GM23338 (cell line): Measurements from ENCODE around the gene NOLC1. TPM values are rescaled to one million over a fixed set of nuclear protein-coding genes. Genes with fewer than 3 reads are reported as not detected.
"Not testable (repeated sequence)": the region's sequence is repeated elsewhere in the genome, so short reads cannot be mapped to it uniquely, and the experiment has no call there.

Experiments
- ATAC-seq: fragments of 200-7000 bp; cut with Tn5 transposase; 3 replicates; pipeline ENCODE4 v1.9.1; 2020
- DNase-seq: peaks from one replicate; pipeline ENCODE4 v3.0.0-alpha.2; 2015; ENCODE audit warnings: low spot score
- H2AFZ ChIP-seq: fragments of 200-600 bp; sonication (generic); 2 replicates; pipeline ENCODE4 v1.8.0; 2016; ENCODE audit warnings: antibody characterized with exemption, mild to moderate bottlenecking, moderate library complexity
- H3F3A ChIP-seq: fragments of 200-600 bp; sonication (generic); replicated peaks from 2 replicates; pipeline ENCODE4 v1.8.0; 2017; ENCODE audit warnings: antibody characterized with exemption, mixed run types, low read depth
- H3K27ac ChIP-seq: fragments of 200-600 bp; sonication (generic); 2 replicates; pipeline ENCODE4 v1.6.1; 2016; ENCODE audit warnings: low read depth
- H3K27me3 ChIP-seq: fragments of 200-600 bp; sonication (generic); 2 replicates; pipeline ENCODE4 v1.8.0; 2016; ENCODE audit warnings: mild to moderate bottlenecking, mixed run types, moderate library complexity; ENCODE audit not compliant: insufficient read depth
- H3K36me3 ChIP-seq: fragments of 200-600 bp; sonication (generic); 2 replicates; pipeline ENCODE4 v1.8.0; 2016; ENCODE audit warnings: mild to moderate bottlenecking; ENCODE audit not compliant: insufficient read depth
- H3K4me1 ChIP-seq: fragments of 200-600 bp; sonication (generic); 2 replicates; pipeline ENCODE4 v1.8.0; 2016; ENCODE audit warnings: mild to moderate bottlenecking, moderate library complexity; ENCODE audit not compliant: insufficient read depth
- H3K4me2 ChIP-seq: fragments of 200-600 bp; sonication (generic); 2 replicates; pipeline ENCODE4 v1.7.1; 2017; ENCODE audit warnings: mixed run types
- H3K4me3 ChIP-seq: fragments of 200-600 bp; sonication (generic); 2 replicates; pipeline ENCODE4 v1.6.1; 2016; ENCODE audit warnings: mixed run types
- H3K79me2 ChIP-seq: fragments of 200-600 bp; sonication (generic); replicated peaks from 2 replicates; pipeline ENCODE4 v1.8.0; 2017; ENCODE audit warnings: mild to moderate bottlenecking; ENCODE audit not compliant: insufficient read depth
- H3K9me2 ChIP-seq: fragments of 200-600 bp; sonication (generic); 2 replicates; pipeline ENCODE4 v1.8.0; 2017; ENCODE audit not compliant: insufficient read depth
- H4K20me1 ChIP-seq: fragments of 200-600 bp; sonication (generic); replicated peaks from 2 replicates; pipeline ENCODE4 v1.8.0; 2017; ENCODE audit warnings: mild to moderate bottlenecking; ENCODE audit not compliant: insufficient read depth
- H3K27ac Mint-ChIP-seq: 2 replicates; pipeline ENCODE4 v1.8.0; 2020; ENCODE audit warnings: inconsistent platforms, mild to moderate bottlenecking, moderate library complexity, mixed read lengths
- H3K27me3 Mint-ChIP-seq: 3 replicates; pipeline ENCODE4 v1.8.0; 2022; ENCODE audit warnings: low read depth, mild to moderate bottlenecking, moderate library complexity, mixed read lengths, inconsistent platforms; ENCODE audit not compliant: insufficient read depth, poor library complexity
- H3K36me3 Mint-ChIP-seq: 3 replicates; pipeline ENCODE4 v1.8.0; 2021; ENCODE audit warnings: low read depth, mild to moderate bottlenecking, inconsistent platforms, moderate library complexity, mixed read lengths
- H3K4me1 Mint-ChIP-seq: 3 replicates; pipeline ENCODE4 v1.8.0; 2020; ENCODE audit warnings: mild to moderate bottlenecking, inconsistent platforms, mixed read lengths
- H3K4me3 Mint-ChIP-seq: 3 replicates; pipeline ENCODE4 v1.8.0; 2021; ENCODE audit warnings: moderate library complexity, mild to moderate bottlenecking, inconsistent platforms, mixed read lengths
- H3K9me3 Mint-ChIP-seq: 3 replicates; pipeline ENCODE4 v1.8.0; 2020; ENCODE audit warnings: moderate library complexity, mild to moderate bottlenecking, inconsistent platforms, mixed read lengths
- CREB1 ChIP-seq: fragments of 250-450 bp; sonication (Bioruptor Pico); IDR thresholded peaks from 2 replicates; pipeline ENCODE4 v1.5.0; 2020; ENCODE audit warnings: low read depth, mild to moderate bottlenecking, moderate library complexity
- CTCF ChIP-seq, 2 experiments: fragments of 200-600 bp in 1 of 2; sonication (generic) in 1 of 2; conservative IDR thresholded peaks; 2 replicates each; pipeline versions ENCODE4 v1.5.1 to v1.6.1; 2016 to 2017; ENCODE audit warnings: antibody characterized with exemption in 2 of 2, low read depth in 2 of 2, mild to moderate bottlenecking in 2 of 2, moderate library complexity in 1 of 2
- ETS1 ChIP-seq: IDR thresholded peaks from 2 replicates; pipeline ENCODE4 v1.6.1; 2016; ENCODE audit warnings: antibody characterized with exemption
- EZH2 ChIP-seq: fragments of 200-600 bp; sonication (generic); IDR thresholded peaks from one replicate; pipeline ENCODE4 v1.8.0; 2017; ENCODE audit warnings: antibody characterized with exemption, mild to moderate bottlenecking, low read depth; ENCODE audit not compliant: unreplicated experiment
- EZH2phosphoT487 ChIP-seq: fragments of 200-600 bp; sonication (generic); IDR thresholded peaks from one replicate; pipeline ENCODE4 v1.8.1; 2018; ENCODE audit warnings: antibody characterized with exemption; ENCODE audit not compliant: unreplicated experiment
- JUNB ChIP-seq: IDR thresholded peaks from one replicate; pipeline ENCODE4 v1.6.1; 2016; ENCODE audit warnings: antibody characterized with exemption; ENCODE audit not compliant: unreplicated experiment
- POLR2AphosphoS5 ChIP-seq: IDR thresholded peaks from 2 replicates; pipeline ENCODE4 v1.6.1; 2016; ENCODE audit warnings: antibody characterized with exemption, low read depth
- STAT1 ChIP-seq: IDR thresholded peaks from one replicate; pipeline ENCODE4 v1.6.1; 2016; ENCODE audit warnings: antibody characterized with exemption; ENCODE audit not compliant: unreplicated experiment
- ZNF114 ChIP-seq: fragments of 250-450 bp; sonication (Bioruptor Pico); IDR thresholded peaks from 2 replicates; pipeline ENCODE4 v1.5.0; 2020; ENCODE audit warnings: mild to moderate bottlenecking, moderate library complexity
- ZNF331 ChIP-seq: fragments of 250-450 bp; sonication (Bioruptor Pico); IDR thresholded peaks from 2 replicates; pipeline ENCODE4 v1.5.0; 2020; ENCODE audit warnings: low read depth, mild to moderate bottlenecking, moderate library complexity
- ZNF462 ChIP-seq: fragments of 250-450 bp; sonication (Bioruptor Pico); IDR thresholded peaks from 2 replicates; pipeline ENCODE4 v1.5.0; 2020; ENCODE audit warnings: mild to moderate bottlenecking, moderate library complexity
- polyA plus RNA-seq: library from polyadenylated mRNA; unstranded; fragments of >200 nt; fragmentation: Nextera tagmentation; extraction: Ambion mirVana; gene quantifications from 2 replicates; pipeline ENCODE4 v1.2.1, GENCODE V29; 2016
- total RNA-seq: library from RNA; depleted of rRNA; stranded (reverse); fragments of >200 nt; shearing (Covaris generic); gene quantifications from 2 replicates; pipeline ENCODE4 v1.2.3, GENCODE V29; 2014

NOLC1 gene
- total and polyA plus RNA-seq, 2 experiments from 2014 or later: 126 to 178 TPM

GRCh38 chr10:102188941-102189898 lies 37.0 kb downstream of the NOLC1 start:
- not testable (repeated sequence) for H3K27ac ChIP-seq, H3K4me1 Mint-ChIP-seq, DNase-seq, H3F3A ChIP-seq, H3K27me3 ChIP-seq, H3K79me2 ChIP-seq, H3K4me3 Mint-ChIP-seq, H3K4me3 ChIP-seq, H4K20me1 ChIP-seq, H3K36me3 ChIP-seq, H2AFZ ChIP-seq, H3K36me3 Mint-ChIP-seq, H3K4me2 ChIP-seq, H3K9me2 ChIP-seq, H3K27ac Mint-ChIP-seq, H3K4me1 ChIP-seq, H3K27me3 Mint-ChIP-seq, ATAC-seq
- H3K9me3 Mint-ChIP-seq: peaks cover 73% of the 10 kb centered on the region

- Mint-ChIP-seq H3K4me1 (no peaks in the 10 kb centered on the region), H3K27me3 (no peaks in the 10 kb centered on the region), H3K4me3 (no peak overlapping the region), H3K27ac (no peak overlapping the region), H3K9me3 (peaks cover 60% of the 10 kb centered on the region), H3K36me3 (peaks cover 3% of the 10 kb centered on the region; the same call in 1 of the 3 replicates)
- H3K27ac ChIP-seq: no peak overlapping the region
- no peak overlapping the region for H2AFZ ChIP-seq
- H3K4me1 ChIP-seq: no peaks in the 10 kb centered on the region
- no peaks in the 10 kb centered on the region; the same call in 1 of the 2 replicates for H3K36me3 ChIP-seq
- H3K4me2 ChIP-seq: no peak overlapping the region
- no peaks in the 10 kb centered on the region for H3K27me3 ChIP-seq
- ATAC-seq (no peak), DNase-seq (no peak)
- no peaks in the 10 kb centered on the region for H4K20me1 ChIP-seq
- no peaks in the 10 kb centered on the region for H3F3A ChIP-seq
- no peak overlapping the region for H3K4me3 ChIP-seq
- no peaks in the 10 kb centered on the region for H3K79me2 ChIP-seq
- H3K9me2 ChIP-seq: no peaks in the 10 kb centered on the region
- TF ChIP-seq EZH2phosphoT487: no peak
- no peak for TF ChIP-seq ZNF462 (CRISPR knock-in tag)
- no peak for TF ChIP-seq CREB1 (CRISPR knock-in tag)
- TF ChIP-seq EZH2: no peak
- no peak for TF ChIP-seq POLR2AphosphoS5
- no peak for TF ChIP-seq STAT1
- no peak for TF ChIP-seq JUNB
- TF ChIP-seq CTCF (conservative IDR thresholded peaks at IDR 0.05; ENCODE audit: low read depth in 2 of 2): no peak
- TF ChIP-seq ZNF331 (CRISPR knock-in tag): no peak
- TF ChIP-seq ZNF114 (CRISPR knock-in tag): no peak
- no peak for TF ChIP-seq ETS1
Observed at GRCh38 chr10:102191956-102192355, 39.8 kb downstream of the NOLC1 start.
